GM12891 (cell line): Measurements from ENCODE around the gene FAM20C.

ENCODE experiments used
- DNase-seq: peaks from one replicate; pipeline ENCODE4 v3.0.0; 2011; ENCODE audit warnings: low spot score; ENCODE audit not compliant: insufficient read length
- FAIRE-seq: peaks from 2 replicates; lab custom pipeline; 2011; peaks lifted over from hg19 to GRCh38; lab: Jason Lieb, UNC
- PAX5 ChIP-seq: IDR thresholded peaks from 2 replicates; pipeline ENCODE4 v1.6.1; 2011; ENCODE audit warnings: low read length, moderate library complexity, mild to moderate bottlenecking; ENCODE audit not compliant: insufficient read depth, severe bottlenecking
- POLR2A ChIP-seq: IDR thresholded peaks from 2 replicates; pipeline ENCODE4 v1.6.1; 2011; ENCODE audit warnings: low read depth, low read length, control low read depth
- POLR2AphosphoS5 ChIP-seq: IDR thresholded peaks from 2 replicates; pipeline ENCODE4 v1.6.1; 2011; ENCODE audit warnings: low read depth, low read length, control low read depth
- POU2F2 ChIP-seq: IDR thresholded peaks from 2 replicates; pipeline ENCODE4 v1.6.1; 2011; ENCODE audit warnings: low read depth, mild to moderate bottlenecking, control low read depth, low read length, moderate library complexity
- SPI1 ChIP-seq: IDR thresholded peaks from 2 replicates; pipeline ENCODE4 v1.6.1; 2011; ENCODE audit warnings: low read depth, low read length, control low read depth
- TAF1 ChIP-seq: IDR thresholded peaks from 2 replicates; pipeline ENCODE4 v1.6.1; 2011; ENCODE audit warnings: low read depth, low read length, control low read depth

Gene FAM20C

DNA sequence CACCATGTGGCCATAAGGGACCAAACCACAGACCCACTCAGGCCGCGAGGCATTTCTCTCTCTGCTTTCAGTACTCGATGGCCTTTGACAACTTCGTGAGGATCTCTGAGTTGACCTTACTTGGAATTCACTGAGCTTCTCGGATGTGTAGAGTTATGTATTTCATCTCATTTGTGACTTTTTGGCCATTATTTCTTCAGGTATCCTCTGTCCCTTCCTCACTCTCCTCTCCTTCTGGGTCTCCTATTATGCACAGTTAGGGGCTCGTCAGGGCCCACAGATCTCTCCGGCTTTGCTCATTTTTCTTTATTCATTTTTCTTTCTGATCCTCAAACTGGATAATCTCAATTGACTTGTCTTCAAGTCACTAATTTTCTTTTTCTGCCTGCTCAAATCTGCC, 81.0 kb downstream of the FAM20C start:
- FAIRE-seq = no peak
- DNase-seq = no peak
- TF ChIP-seq SPI1 = no peak
- no peak for TF ChIP-seq POLR2AphosphoS5
- TF ChIP-seq PAX5 = no peak
- no peak for TF ChIP-seq TAF1
- no peak for TF ChIP-seq POLR2A
- no peak for TF ChIP-seq POU2F2

DNA sequence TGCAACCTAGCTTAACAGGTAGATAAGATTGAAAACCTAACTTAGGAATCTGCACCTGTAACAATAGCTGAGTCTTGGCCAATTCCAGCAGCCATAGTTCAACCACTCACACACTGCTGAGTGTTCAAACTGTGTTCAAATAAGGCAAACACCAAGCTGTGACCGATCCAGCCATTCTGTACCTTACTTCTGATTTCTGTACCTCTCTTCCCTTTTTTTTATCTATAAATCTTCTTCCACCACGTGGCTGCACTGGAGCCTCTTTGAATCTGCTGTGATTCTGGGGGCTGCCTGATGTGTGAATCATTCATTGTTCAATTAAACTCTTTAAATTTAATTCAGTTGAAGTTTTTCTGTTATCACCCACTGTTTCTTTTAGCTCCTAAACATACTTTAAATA, 81.9 kb downstream of the FAM20C start:
- no peak for TF ChIP-seq TAF1
- TF ChIP-seq POU2F2 = no peak
- FAIRE-seq (no peak), DNase-seq (no peak)

DNA sequence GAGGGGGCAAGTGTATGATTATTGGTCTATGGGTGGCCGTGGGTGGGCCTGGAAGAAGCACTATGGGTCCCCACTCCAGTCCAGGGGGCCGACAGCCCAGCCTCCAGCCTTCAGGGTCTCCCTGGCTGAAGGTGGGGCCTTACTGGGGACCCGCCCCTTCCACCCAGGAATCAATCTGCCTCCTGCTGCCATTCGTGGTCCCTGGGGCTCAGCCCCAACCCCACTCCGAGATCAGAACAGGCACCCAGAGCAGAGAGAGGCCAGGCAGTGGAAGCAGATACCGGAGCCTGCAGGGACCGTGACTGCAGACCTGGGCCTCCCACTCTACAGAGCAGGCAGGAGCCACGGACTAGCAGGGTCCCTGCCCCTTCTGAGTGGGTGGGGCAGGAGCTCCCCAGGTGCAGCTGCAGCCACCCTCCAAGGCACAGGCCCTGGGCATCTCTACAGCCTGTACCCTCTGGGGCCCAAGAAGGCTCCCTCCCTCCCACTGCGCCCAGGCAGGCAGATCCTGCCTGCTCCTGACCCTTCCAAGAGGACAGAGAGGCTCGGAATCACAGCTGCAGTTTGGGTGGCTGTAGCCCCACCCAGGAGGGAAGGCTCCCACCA, 84.0 kb downstream of the FAM20C start:
- no peak for TF ChIP-seq TAF1
- TF ChIP-seq POU2F2 = no peak
- TF ChIP-seq SPI1 = no peak
- TF ChIP-seq POLR2A = no peak
- no peak for TF ChIP-seq PAX5
- TF ChIP-seq POLR2AphosphoS5 = no peak
- FAIRE-seq (no peak), DNase-seq (no peak)

DNA sequence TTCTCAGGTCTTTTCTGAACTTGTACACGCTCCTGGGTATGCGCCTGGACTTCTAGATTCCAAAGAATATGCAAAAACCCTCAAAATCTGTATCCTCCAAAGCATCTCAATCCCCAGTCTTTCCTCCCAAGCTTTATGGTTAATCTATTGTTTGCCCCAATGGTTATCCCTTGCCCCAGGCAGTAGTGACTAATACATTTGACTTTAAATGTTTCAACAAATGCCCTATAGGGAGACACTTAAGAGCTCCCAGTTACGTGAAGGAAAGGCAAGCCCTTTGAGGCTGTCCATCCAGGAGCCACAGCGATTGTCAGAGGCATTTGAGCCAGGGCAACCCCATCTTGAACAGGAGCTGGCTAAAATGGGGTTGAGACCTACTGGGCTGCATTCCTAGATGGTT, 84.9 kb downstream of the FAM20C start:
- FAIRE-seq (no peak), DNase-seq (no peak)
- TF ChIP-seq TAF1 = no peak
- TF ChIP-seq POU2F2 = no peak
- no peak for TF ChIP-seq POLR2A
- TF ChIP-seq SPI1 = no peak
- no peak for TF ChIP-seq PAX5
- TF ChIP-seq POLR2AphosphoS5 = no peak

DNA sequence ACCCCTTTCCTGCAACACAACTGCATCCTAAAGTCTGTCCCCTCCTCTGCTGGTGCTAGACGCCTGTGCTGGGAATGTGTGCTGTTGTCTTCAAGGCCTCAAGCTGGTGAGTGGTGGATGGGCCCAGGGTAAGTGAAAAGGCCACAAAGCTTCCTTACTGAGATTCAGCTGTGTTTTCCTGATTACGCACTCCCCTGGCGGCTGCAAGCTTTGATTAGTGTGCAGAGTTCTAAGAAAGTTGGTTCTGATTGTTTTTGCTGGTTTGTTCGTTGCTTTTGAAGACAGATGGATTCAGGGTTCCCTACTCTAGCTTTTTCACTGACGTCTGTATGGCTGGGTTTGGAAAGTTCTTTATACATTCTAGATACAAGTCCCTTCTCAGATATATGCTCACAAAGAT, 85.7 kb downstream of the FAM20C start:
- FAIRE-seq (no peak), DNase-seq (no peak)
- TF ChIP-seq POLR2A (no peak), SPI1 (no peak), POU2F2 (no peak), PAX5 (no peak), POLR2AphosphoS5 (no peak), TAF1 (no peak)

DNA sequence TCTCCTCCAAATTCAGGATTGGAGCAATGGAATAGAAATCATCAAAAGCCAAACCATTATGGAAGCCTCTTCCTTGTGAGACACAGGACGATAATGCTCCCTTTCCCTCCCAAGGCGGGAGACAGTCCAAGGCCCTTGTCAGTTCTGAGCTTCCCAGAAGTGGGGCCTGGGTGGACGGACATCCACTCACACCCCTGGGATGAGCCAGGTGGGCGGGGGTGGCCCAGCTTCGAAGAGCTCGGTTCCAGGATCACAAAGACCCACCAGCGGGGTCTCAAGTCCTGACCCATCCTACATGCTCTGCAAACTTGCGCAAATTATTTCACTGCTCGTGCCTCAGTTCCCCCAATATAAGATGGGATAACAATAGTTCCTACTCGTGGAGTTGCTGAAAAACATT, 87.5 kb downstream of the FAM20C start:
- FAIRE-seq (no peak), DNase-seq (no peak)
- no peak for TF ChIP-seq SPI1
- no peak for TF ChIP-seq TAF1
- TF ChIP-seq POU2F2 = no peak
- no peak for TF ChIP-seq POLR2AphosphoS5
- TF ChIP-seq PAX5 = no peak
- no peak for TF ChIP-seq POLR2A

DNA sequence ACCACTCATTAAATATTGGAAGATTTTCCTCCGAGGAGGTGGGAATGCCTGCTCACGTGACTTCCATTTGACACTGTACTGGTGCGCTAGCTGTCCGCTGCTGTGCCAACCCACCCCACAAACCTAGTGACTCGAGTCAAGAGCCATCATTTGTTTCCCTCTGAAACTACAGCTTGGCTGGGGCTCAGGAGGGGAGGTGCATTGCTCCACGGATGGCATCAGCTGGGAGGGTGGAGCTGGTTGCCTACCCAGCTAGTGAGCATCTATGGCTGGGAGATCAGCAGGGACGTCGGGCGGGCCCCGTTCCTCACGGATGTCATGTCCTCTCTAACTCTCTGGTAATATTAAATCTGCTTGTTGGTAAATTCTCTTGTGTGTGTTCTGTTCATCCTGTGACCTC, 88.1 kb downstream of the FAM20C start:
- TF ChIP-seq SPI1 = no peak
- no peak for TF ChIP-seq POU2F2
- no peak for TF ChIP-seq PAX5
- DNase-seq = no peak
- no peak for FAIRE-seq

DNA sequence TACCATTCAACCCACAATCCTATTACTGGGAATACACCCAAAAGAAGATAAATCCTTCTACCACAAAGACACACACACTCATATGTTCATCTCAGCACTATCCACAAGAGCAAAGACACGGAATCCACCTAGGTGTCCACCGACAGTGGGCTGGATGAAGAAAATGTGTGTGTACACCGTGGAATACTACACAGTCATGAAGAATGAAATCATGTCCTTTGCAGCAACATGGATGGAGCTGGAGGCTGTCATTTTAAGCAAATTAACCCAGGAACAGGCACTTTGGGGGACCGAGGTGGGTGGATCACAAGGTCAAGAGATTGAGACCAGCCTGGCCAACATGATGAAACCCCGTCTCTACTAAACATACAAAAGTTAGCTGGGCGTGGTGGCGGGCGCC, 89.3 kb downstream of the FAM20C start:
- FAIRE-seq (no peak), DNase-seq (no peak)
- no peak for TF ChIP-seq POLR2AphosphoS5
- TF ChIP-seq TAF1 = no peak
- no peak for TF ChIP-seq POLR2A
- no peak for TF ChIP-seq PAX5
- TF ChIP-seq POU2F2 = no peak
- TF ChIP-seq SPI1 = no peak

DNA sequence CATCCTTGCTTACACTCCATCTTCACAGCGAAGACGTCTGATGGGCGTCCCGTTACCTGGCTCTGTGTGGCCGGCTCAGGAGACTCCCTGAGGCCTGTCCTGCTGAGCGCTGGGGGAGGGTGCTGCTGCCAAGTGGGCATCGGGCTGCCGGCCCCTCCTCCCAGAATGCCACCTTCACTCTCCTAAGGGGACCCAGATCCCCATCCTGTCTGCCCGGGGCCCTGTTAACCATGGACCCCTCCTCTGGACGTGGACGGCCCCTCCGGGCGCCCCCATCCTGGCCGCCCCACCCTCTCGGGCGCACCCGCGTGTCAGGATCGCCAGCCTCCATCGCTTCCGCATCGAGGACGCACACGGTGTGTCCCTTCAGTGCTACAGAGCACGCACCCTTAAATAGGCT, 90.2 kb downstream of the FAM20C start:
- FAIRE-seq (no peak), DNase-seq (no peak)
- no peak for TF ChIP-seq SPI1
- no peak for TF ChIP-seq POU2F2
- no peak for TF ChIP-seq POLR2AphosphoS5
- no peak for TF ChIP-seq PAX5
- no peak for TF ChIP-seq TAF1
- no peak for TF ChIP-seq POLR2A

DNA sequence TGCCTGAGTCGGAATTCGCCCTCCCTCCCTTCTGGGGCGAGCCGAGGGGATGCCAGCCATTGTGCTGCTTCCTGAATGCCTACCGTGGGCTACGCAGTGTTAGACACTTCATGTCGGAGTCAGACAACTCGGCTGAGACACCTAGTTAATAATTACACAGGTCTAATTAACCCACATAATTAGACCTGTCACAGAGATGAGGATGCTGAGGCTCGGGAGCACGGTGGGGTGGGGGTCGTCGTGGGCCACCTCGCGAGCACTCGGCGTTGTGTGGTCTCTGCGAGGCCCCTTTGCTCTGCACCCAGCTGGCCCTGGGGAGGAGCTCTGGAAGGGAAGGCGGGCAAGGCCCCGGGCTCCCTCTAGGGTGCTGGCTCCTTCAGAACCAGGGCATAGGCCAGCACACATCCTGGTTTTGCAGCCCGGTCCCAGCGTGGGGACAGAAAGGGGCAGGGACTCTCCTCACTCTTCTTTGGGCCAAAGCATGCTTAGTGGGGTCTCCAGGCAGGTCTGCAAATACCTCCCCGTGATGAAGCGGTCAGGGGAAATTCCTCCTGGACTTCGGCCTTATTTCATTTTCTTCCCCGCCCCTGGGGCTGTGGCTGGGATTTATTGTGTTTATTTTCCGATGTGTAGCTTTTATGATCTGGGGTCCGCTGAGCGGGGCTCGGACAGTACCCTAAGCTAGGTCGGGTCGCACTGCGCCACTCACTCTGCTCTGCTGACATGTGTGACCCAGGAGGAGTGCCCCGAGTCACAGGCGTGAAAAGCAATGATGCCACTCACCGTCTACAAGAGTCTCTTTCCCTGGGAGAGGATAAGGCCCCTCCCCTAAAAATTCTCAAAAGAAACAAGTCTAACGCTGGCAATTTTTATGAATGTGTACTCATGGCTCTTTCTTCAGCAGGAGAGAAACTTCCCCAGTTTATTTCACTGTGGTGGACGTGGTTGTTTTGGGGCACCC, 92.7 kb downstream of the FAM20C start:
- DNase-seq (no peak), FAIRE-seq (no peak)
- TF ChIP-seq POU2F2 (no peak), PAX5 (no peak), TAF1 (no peak), POLR2AphosphoS5 (no peak), SPI1 (no peak), POLR2A (no peak)
